Measurements from ENCODE around the gene TUSC2. TPM values are rescaled to one million over a fixed set of nuclear protein-coding genes. Genes with fewer than 3 reads are reported as not detected.

The TUSC2 gene
- total RNA-seq, 1 experiment from 2014 or later: 33.5 TPM

GRCh38 chr3:50323614-50324199 is 4.3 kb downstream of the TUSC2 start:
- H2BK15ac ChIP-seq (ENCODE audit: low read depth, low read length): no peak overlapping the region
- H3K27me3 Mint-ChIP-seq (ENCODE audit: low read depth): no peaks in the 10 kb centered on the region; the same call in 1 of the 2 replicates
- no peak overlapping the region for H3K4ac ChIP-seq (ENCODE audit: low read depth, low read length)
- H4K8ac ChIP-seq (replicated peaks; ENCODE audit: insufficient read length, low read depth, low read length): no peak overlapping the region
- H3K79me2 ChIP-seq (ENCODE audit: insufficient read depth, low read length): peaks cover 10% of the 10 kb centered on the region; the same call in 1 of the 2 replicates
- peak overlapping the region in 1 of 2 experiments; percentile 9; a peak in 2 of 5 replicates for H3K4me3 Mint-ChIP-seq
- no peak overlapping the region for H3K56ac ChIP-seq (ENCODE audit: insufficient read length, low read depth, low read length)
- no peak overlapping the region for H3K18ac ChIP-seq (ENCODE audit: insufficient read length, low read depth, low read length)
- no peak overlapping the region for H3K27ac Mint-ChIP-seq
- no peak for TF ChIP-seq CTCF (conservative IDR thresholded peaks at IDR 0.05)
- H2BK5ac ChIP-seq (ENCODE audit: insufficient read length, low read length): no peak overlapping the region
- H3K23ac ChIP-seq (ENCODE audit: insufficient read length, low read depth, low read length): no peak overlapping the region
- no peak overlapping the region for H2BK12ac ChIP-seq (ENCODE audit: insufficient read length, low read depth, low read length)
- no peak overlapping the region for H2BK20ac ChIP-seq (ENCODE audit: low read depth, low read length, poor library complexity, severe bottlenecking)
- H2BK120ac ChIP-seq (ENCODE audit: low read depth, low read length, poor library complexity, severe bottlenecking): no peak overlapping the region
- H3K23me2 ChIP-seq (ENCODE audit: insufficient read length, low read depth, low read length, poor library complexity, severe bottlenecking): peaks cover 24% of the 10 kb centered on the region
- H3K4me1 ChIP-seq (ENCODE audit: insufficient read depth, low read length): peaks cover 6% of the 10 kb centered on the region; the same call in 1 of the 2 replicates
- H4K20me1 ChIP-seq (ENCODE audit: control insufficient read depth, insufficient read depth, insufficient read length): no peaks in the 10 kb centered on the region
- H3T11ph ChIP-seq (ENCODE audit: low read length): no peak overlapping the region
- H3K27me3 ChIP-seq (ENCODE audit: insufficient read depth, low read length): no peaks in the 10 kb centered on the region
- DNase-seq: no peak
- H3K9me3 Mint-ChIP-seq: no peaks in the 10 kb centered on the region
- H4K91ac ChIP-seq (ENCODE audit: insufficient read length, low read depth, low read length): no peak overlapping the region
- H2AK5ac ChIP-seq (ENCODE audit: insufficient read length, low read length): no peak overlapping the region
- WGBS (ENCODE audit: extremely low coverage, insufficient read length, low lambda C conversion rate): no CpG with 5 or more reads among the region's 5 CpGs
- H3K4me2 ChIP-seq (ENCODE audit: insufficient read depth, insufficient read length, low read length): no peak overlapping the region
- H2AFZ ChIP-seq (ENCODE audit: low read length): no peak overlapping the region
- H3K79me1 ChIP-seq (ENCODE audit: insufficient read depth, low read depth, low read length, poor library complexity, severe bottlenecking): peaks cover 6% of the 10 kb centered on the region
- no peak overlapping the region for H3K14ac ChIP-seq (ENCODE audit: insufficient read depth, low read length)
- no peak overlapping the region for H3K27ac ChIP-seq (ENCODE audit: insufficient read length, low read depth, low read length)
- H3K36me3 Mint-ChIP-seq (ENCODE audit: insufficient read depth in 1 of 3, low read depth in 3 of 3): peaks cover 26 to 42% (median 26%) of the 10 kb centered on the region in 3 experiments
- no peak overlapping the region for H3K9ac ChIP-seq (ENCODE audit: extremely low read depth, insufficient read length, low read length)
- peaks cover 25 to 48% of the 10 kb centered on the region in 2 experiments for H3K4me1 Mint-ChIP-seq
- H3K9me3 ChIP-seq (ENCODE audit: control insufficient read depth, low read depth, low read length): no peaks in the 10 kb centered on the region
- H4K5ac ChIP-seq (ENCODE audit: insufficient read length, low read depth, low read length): no peak overlapping the region

Data from H9 (cell line).